Fibroblast of pulmonary artery (primary cell): ENCODE measurements around the gene HMX3.

Experiments used
- DNase-seq: peaks from one replicate; pipeline ENCODE4 v3.0.0-alpha.2; 2010; ENCODE audit warnings: low read depth
- H3K4me3 ChIP-seq: replicated peaks from 2 replicates; pipeline ENCODE4 v1.5.1; 2011; ENCODE audit warnings: low read depth, mild to moderate bottlenecking, control low read depth, low read length, moderate library complexity
- TF ChIP-seq, protein P1 (sequence below): IDR thresholded peaks from 2 replicates; pipeline ENCODE4 v1.5.1; 2011; ENCODE audit warnings: mild to moderate bottlenecking, control low read depth, low read length, inconsistent platforms; ENCODE audit errors: missing control alignments

The HMX3 gene

GRCh38 chr10:123134343-123134914, 1.3 kb upstream of the HMX3 start:
- no peak overlapping the region for H3K4me3 ChIP-seq
- TF ChIP-seq, protein P1, sequence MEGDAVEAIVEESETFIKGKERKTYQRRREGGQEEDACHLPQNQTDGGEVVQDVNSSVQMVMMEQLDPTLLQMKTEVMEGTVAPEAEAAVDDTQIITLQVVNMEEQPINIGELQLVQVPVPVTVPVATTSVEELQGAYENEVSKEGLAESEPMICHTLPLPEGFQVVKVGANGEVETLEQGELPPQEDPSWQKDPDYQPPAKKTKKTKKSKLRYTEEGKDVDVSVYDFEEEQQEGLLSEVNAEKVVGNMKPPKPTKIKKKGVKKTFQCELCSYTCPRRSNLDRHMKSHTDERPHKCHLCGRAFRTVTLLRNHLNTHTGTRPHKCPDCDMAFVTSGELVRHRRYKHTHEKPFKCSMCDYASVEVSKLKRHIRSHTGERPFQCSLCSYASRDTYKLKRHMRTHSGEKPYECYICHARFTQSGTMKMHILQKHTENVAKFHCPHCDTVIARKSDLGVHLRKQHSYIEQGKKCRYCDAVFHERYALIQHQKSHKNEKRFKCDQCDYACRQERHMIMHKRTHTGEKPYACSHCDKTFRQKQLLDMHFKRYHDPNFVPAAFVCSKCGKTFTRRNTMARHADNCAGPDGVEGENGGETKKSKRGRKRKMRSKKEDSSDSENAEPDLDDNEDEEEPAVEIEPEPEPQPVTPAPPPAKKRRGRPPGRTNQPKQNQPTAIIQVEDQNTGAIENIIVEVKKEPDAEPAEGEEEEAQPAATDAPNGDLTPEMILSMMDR, result no peak
- DNase-seq, result no peak

- TF ChIP-seq, protein P1, result no peak
- DNase-seq, result no peak
- H3K4me3 ChIP-seq, result peak overlapping the region; percentile 12
Measured at GRCh38 chr10:123134915-123135414, 805 bp upstream of the HMX3 start.

DNA sequence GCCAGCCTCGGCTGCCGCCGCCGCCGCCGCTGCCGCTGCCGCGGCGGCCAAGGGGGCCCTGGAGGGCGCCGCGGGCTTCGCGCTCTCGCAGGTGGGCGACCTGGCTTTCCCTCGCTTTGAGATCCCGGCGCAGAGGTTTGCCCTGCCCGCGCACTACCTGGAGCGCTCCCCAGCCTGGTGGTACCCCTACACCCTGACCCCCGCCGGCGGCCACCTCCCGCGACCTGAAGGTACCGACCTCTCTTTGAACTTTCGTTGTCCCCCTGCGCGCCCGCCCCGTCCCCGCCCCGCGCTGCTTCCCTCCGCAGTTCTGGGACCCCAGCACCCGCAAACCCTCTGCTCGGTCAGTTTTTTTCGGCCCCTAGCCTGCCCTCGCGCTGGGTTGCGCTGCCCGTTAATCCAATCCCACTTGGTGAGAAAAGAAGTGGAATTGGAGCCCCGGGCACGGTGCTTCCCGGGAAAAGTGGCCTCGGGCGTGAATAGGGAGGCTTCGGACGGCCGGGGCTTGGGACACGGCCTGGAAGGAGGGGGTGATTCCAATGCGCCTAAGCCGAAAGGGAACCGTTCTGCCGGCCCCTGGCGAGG, 543 bp downstream of the HMX3 start:
- TF ChIP-seq, protein P1, result no peak

DNA sequence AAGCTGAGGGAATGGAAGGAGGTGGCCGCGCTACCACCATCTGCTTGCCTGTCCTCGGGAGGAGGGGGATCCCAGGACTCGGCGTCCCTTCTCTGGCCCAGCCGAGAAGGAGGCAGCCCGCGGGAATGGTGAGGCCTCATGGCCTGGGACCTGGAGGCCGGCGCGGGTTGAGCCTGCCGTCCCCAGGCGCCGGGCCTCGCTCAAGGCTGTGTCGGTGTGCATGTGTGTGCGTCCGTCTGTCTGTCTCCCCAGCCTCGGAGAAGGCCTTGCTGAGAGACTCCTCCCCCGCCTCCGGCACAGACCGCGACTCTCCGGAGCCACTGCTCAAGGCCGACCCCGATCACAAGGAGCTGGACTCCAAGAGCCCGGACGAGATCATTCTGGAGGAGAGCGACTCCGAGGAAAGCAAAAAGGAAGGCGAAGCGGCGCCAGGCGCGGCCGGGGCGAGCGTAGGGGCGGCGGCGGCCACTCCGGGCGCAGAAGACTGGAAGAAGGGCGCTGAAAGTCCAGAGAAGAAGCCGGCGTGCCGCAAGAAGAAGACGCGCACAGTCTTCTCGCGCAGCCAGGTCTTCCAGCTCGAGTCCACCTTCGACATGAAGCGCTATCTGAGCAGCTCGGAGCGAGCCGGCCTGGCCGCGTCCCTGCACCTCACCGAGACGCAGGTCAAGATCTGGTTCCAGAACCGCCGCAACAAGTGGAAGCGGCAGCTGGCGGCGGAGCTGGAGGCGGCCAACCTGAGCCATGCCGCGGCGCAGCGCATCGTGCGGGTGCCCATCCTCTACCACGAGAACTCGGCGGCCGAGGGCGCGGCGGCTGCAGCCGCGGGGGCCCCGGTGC, 1.3 kb downstream of the HMX3 start:
- H3K4me3 ChIP-seq, result no peak overlapping the region
- TF ChIP-seq, protein P1, result no peak
- DNase-seq, result peak; percentile 19

More for the DNA sequence above, 543 bp downstream of the HMX3 start:
- no peak for DNase-seq
- no peak overlapping the region for H3K4me3 ChIP-seq

GRCh38 chr10:123139165-123139520, 3.4 kb downstream of the HMX3 start:
- TF ChIP-seq, protein P1, result no peak
- no peak for DNase-seq
- no peak overlapping the region for H3K4me3 ChIP-seq

DNA sequence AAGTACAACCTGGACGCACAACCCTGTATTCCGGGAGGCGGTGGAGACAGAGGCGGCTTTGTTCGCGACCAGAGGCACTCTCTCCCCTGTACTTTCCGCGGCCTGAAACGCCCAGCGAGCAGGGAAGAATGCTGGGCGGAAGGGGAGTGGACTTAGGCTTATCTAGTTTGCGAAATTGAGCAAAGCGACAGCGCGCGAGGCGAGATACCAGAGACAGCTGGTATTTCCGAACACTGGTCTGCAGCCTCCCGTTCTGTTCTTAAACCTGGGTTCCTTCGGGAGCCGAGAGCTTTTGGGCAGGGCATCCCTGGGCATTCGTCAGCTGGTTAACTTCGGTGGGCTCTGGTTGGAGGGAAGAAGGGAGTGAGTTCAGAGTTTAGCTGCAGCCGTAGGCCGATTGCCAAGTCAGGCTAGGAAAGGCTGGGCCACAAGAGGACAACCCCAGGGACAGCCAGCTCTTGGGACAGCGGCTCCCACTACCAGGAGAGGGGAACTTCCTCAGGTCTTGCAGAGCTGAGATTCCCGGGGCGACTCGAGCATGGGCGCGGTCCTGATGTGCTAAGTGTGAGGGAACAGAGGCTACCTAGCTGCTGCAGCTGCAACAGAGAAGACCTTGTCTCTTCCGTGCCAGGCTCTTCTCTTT, 3.9 kb downstream of the HMX3 start:
- H3K4me3 ChIP-seq, result no peak overlapping the region
- peak; percentile 67 for DNase-seq
- TF ChIP-seq, protein P1, result no peak
